ENCODE results near the gene VPS13A.

Gene VPS13A

GRCh38 chr9:77418226-77418625 is 240.9 kb downstream of the VPS13A start:
- TF ChIP-seq CTCF (conservative IDR thresholded peaks at IDR 0.05; ENCODE audit: low read depth), result no peak
- no peak for DNase-seq (ENCODE audit: low spot score)
- CTCF ChIA-PET, result interaction anchor here (0.6 to 0.7 kb wide), 2 partner anchors 12 to 24 kb away, joined by 3 to 4 read pairs; no protein-coding TSS in a partner anchor
- POLR2A ChIA-PET (ENCODE audit: low non-redundant PET), result no interaction called here
- no peak overlapping the region for H3K27ac ChIP-seq

DNA sequence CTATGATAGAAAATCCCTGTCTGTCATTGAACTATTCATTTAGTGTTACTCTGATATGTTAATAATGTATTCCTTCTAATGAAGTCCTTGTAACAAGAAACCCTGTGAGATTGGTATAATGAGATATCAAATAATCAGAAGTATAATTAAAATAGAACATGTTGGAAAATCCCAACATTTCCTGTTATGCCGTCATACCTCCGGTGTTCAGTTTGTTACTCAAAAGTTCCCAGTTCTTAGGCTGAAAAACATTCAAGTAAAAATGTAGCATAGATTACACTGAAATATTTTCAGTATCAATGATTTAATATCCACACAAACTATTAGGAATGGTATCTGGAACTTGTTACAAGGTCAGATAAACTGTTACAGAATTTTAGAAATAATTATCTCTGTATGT is 243.3 kb downstream of the VPS13A start:
- ChIA-PET CTCF (interaction anchor here (0.7 kb wide), 1 partner anchor 38 kb away, joined by 5 read pairs; no protein-coding TSS in a partner anchor), POLR2A (ENCODE audit: low non-redundant PET) (no interaction called here)
- H3K27ac ChIP-seq, result no peak overlapping the region
- no peak for TF ChIP-seq CTCF (conservative IDR thresholded peaks at IDR 0.05; ENCODE audit: low read depth)
- no peak for DNase-seq (ENCODE audit: low spot score)

- no peak for TF ChIP-seq CTCF (conservative IDR thresholded peaks at IDR 0.05; ENCODE audit: low read depth)
- no peak for DNase-seq (ENCODE audit: low spot score)
- POLR2A ChIA-PET (ENCODE audit: low non-redundant PET), result no interaction called here
- H3K27ac ChIP-seq, result no peak overlapping the region
- CTCF ChIA-PET, result interaction anchor here (3.2 kb wide), 1 partner anchor 12 kb away, joined by 13 read pairs; no protein-coding TSS in a partner anchor
Observed at GRCh38 chr9:77421506-77422265, 244.4 kb downstream of the VPS13A start.

DNA sequence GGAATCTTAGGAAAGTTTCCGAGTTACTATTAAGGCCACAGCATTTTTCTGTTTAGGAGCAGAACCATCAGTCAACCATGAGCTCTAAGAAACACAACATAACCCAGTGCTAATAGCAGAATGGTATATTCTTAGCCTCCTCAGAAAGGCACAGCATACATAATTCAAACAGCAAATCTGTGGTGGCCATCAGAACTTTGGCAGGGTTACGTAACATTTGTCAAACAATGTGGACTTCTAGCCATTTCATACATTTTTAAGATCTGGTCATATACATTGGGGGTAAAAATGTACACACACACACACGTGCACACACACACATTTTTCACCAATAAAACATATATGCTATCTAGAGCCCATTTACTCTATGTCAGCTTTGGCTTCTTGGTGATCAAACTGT is 245.6 kb downstream of the VPS13A start:
- ChIA-PET CTCF (interaction anchor here (0.7 to 3.2 kb wide), 2 partner anchors 11 to 426 kb away, joined by 6 to 13 read pairs; no protein-coding TSS in a partner anchor), POLR2A (ENCODE audit: low non-redundant PET) (no interaction called here)
- H3K27ac ChIP-seq, result no peak overlapping the region
- no peak for TF ChIP-seq CTCF (conservative IDR thresholded peaks at IDR 0.05; ENCODE audit: low read depth)
- DNase-seq (ENCODE audit: low spot score), result no peak

- POLR2A ChIA-PET (ENCODE audit: low non-redundant PET), result no interaction called here
- TF ChIP-seq CTCF (conservative IDR thresholded peaks at IDR 0.05; ENCODE audit: low read depth), result no peak
- CTCF ChIA-PET, result interaction anchor here (0.7 to 3.2 kb wide), 2 partner anchors 10 to 425 kb away, joined by 6 to 13 read pairs; no protein-coding TSS in a partner anchor
- H3K27ac ChIP-seq, result no peak overlapping the region
- DNase-seq (ENCODE audit: low spot score), result no peak
Observed at GRCh38 chr9:77423841-77424240, 246.5 kb downstream of the VPS13A start.

- no peak for DNase-seq (ENCODE audit: low spot score)
- ChIA-PET CTCF (interaction anchor here (0.6 kb wide), 2 partner anchors 258 to 429 kb away, joined by 3 read pairs; no protein-coding TSS in a partner anchor), POLR2A (ENCODE audit: low non-redundant PET) (no interaction called here)
- H3K27ac ChIP-seq, result no peak overlapping the region
- no peak for TF ChIP-seq CTCF (conservative IDR thresholded peaks at IDR 0.05; ENCODE audit: low read depth)
Observed at GRCh38 chr9:77424993-77425392, 247.7 kb downstream of the VPS13A start.

Measured in RWPE1 (cell line).